C4-2B (cell line): ENCODE measurements around the gene BTG1.
A peak's percentile ranks its signal among the peaks of the same experiment; 100 is the strongest.

Experiments
- H3K27ac ChIP-seq: fragments of 450-650 bp; 2 replicates; pipeline ENCODE4 v1.5.1; 2017
- ZFX ChIP-seq: fragments of 450-650 bp; IDR thresholded peaks from 2 replicates; pipeline ENCODE4 v1.6.1; 2017
- TF ChIP-seq, protein P1 (sequence below): fragments of 450-650 bp; conservative IDR thresholded peaks from 2 replicates; pipeline ENCODE4 v1.5.1; 2017; ENCODE audit warnings: mild to moderate bottlenecking

BTG1 gene

DNA sequence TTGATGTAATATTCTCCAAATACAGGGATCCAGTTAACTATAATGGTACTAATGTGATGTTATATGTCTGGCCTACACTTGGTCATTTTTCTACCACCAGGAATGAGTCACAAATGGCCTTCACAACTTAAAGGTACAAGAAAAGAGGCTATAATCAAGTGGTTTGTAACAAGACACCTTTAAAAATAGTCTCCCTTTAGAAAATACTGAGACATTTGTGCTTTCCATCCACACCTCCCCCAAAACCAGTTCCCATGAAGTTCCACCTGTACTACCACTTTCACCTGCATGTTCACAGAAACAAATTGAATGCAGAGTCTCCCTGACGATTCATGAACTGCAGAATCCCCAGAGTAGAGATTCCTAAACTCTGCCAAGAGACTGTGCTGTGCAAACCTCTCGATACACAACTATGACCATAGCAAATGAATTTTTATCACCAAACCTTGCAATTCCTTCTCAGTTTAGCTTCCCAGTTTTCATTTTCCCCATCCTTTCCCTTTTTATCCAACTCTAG, 6.0 kb downstream of the BTG1 start:
- no peak overlapping the region for H3K27ac ChIP-seq
- no peak for TF ChIP-seq ZFX
- TF ChIP-seq, protein P1, sequence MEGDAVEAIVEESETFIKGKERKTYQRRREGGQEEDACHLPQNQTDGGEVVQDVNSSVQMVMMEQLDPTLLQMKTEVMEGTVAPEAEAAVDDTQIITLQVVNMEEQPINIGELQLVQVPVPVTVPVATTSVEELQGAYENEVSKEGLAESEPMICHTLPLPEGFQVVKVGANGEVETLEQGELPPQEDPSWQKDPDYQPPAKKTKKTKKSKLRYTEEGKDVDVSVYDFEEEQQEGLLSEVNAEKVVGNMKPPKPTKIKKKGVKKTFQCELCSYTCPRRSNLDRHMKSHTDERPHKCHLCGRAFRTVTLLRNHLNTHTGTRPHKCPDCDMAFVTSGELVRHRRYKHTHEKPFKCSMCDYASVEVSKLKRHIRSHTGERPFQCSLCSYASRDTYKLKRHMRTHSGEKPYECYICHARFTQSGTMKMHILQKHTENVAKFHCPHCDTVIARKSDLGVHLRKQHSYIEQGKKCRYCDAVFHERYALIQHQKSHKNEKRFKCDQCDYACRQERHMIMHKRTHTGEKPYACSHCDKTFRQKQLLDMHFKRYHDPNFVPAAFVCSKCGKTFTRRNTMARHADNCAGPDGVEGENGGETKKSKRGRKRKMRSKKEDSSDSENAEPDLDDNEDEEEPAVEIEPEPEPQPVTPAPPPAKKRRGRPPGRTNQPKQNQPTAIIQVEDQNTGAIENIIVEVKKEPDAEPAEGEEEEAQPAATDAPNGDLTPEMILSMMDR: no peak

DNA sequence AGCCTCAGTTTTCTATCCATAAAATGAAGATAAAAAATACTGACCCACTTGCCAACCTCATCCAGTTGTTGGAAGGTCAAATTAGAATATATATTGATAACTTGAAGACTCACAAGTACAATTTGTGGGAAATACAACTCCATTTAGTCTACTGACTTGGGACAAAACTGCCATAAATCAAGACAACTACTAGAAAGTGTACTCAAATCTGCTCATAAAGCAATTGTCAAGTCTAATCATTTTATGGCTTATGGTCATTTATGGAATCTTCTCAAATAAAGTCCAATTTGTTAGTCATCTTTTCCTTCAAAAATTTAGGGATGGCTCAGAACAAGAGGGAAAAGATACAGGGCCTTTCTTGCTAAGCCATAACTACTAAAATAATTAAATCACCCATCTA, 7.0 kb downstream of the BTG1 start:
- no peak overlapping the region for H3K27ac ChIP-seq

DNA sequence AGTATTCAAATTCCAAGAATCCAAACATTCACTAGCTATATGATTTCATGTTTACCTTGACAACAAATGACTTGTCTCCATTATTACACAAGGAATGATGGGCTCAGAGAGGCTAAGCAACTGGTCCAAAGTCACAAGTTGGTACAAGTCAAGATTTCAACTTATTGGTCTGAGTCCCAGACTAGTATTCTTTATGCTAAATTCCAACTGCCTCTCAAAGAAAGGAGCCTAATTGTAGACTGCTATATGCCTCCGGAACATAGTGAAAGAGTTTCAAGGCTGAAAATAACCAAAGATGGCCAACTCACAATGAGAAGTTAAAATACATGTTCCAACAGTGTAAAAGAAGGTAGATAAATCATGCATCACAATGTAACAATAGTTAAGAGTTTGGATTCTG, 7.5 kb downstream of the BTG1 start:
- TF ChIP-seq, protein P1: no peak
- TF ChIP-seq ZFX: no peak
- no peak overlapping the region for H3K27ac ChIP-seq

More for the DNA sequence above, 7.0 kb downstream of the BTG1 start:
- TF ChIP-seq ZFX: no peak
- TF ChIP-seq, protein P1: no peak

DNA sequence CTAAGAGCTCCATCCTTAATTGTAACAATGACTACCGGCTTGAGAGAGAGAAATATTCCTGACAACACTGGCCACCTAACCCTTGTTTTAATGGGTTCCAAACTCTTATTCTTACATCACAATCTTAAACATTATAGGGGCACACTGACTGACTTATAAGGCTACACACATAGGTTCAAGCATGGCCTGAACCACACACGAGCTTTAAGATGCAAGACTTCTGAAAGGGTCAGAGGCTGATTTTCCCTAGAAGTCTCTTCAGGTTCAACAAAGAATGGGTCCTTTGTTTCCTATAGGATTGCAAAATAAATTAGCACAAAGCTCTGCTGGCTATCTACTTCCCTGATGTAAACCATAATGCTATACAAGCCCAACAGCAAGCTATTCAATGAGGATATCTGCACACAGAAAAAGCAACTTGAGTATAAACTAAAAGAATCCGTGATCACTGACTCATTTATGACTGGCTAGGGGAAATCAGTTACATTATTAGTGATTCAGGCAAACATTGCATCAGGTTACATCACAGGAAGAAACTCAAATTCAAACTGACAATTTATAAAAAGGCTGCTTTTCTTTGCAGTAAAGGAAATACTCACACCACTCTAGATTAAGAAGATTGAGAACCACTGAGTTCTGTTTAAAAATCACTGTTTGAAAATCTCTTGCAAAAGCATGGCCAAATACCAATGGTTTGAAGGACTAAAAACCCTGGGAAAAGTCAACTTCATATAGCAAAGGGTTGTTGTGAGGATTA, 8.5 kb downstream of the BTG1 start:
- no peak for TF ChIP-seq ZFX
- TF ChIP-seq, protein P1: no peak
- H3K27ac ChIP-seq: no peak overlapping the region

DNA sequence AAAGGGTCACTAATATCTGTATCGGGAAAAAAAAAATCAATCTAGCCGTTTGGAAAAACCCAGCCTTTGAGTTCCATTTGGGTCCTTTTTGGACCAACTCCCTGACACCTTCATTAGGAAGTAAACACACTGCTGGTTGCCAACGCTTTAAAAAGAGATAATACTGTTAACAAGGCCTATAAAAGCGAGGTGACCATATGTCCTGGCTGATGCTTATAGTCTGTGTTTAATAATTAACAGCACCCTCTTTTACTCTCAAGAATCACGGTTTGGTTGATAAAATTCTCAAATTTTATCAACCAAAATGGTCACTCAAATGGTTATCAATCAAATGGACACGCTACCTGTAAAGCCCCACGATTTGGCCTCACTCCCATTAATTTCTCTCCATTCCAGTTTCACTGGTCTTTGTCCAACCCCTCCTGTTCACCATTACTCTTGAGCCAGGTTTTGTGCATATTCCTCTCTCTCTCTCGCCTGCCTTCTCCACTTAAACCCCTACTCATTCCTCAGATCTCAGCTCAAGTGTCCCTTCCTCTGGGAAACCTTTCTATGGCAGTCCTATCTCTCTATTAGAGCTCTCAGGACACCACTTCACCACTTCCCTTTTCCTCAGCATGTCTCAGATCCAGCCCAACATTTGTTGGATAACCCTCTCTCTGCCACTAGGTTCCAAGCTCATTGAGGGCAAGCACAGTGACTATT, 9.5 kb downstream of the BTG1 start:
- TF ChIP-seq ZFX: no peak
- TF ChIP-seq, protein P1: no peak
- peak overlapping the region; percentile 36; the same call in 1 of the 2 replicates for H3K27ac ChIP-seq

DNA sequence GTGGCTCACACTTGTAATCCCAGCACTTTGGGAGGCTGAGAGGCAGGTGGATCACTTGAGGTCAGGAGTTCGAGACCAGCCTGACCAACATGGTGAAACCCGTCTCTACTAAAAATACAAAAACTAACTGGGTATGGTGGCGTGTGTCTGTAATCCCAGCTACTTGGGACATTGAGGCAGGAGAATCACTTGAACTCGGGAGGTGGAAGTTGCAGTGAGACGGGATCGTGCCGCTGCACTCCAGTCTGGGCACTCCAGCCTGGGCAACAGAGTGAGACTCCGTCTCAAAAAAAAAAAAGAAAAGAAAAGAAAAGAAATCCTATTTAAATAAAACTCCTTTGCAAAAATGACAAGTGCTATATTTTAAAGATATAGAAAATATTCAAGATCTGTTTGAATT, 10.1 kb downstream of the BTG1 start:
- H3K27ac ChIP-seq: peak overlapping the region; percentile 48; the same call in 1 of the 2 replicates

DNA sequence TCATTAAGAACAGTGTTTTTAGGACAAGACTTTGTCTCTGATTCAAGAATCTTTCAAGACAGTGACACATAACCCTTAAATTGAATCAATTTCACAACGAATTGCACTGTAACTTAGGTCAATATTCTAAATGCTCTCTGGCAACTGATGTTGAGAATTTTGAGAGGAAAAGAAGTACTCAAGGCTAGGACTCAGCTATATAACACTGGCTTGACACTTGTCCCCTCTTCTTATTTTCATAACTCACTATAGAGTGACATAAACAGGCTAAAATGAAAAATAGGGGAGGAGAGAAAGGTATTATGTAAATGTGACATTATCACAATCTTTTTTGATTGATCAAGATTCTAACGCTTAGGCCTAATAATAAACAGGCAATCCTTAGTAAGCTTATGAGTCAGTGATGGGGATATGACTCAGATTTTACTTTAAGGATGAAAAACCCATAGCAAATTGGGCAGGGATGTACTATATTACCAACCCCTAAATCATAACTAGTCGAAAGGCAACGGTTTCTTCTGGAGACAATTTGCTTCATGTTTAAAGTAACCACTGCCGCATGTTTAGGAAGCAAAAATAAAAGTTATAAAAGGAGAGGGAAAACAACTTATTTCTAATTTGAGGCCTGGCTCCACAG, 10.9 kb downstream of the BTG1 start:
- no peak overlapping the region for H3K27ac ChIP-seq
- TF ChIP-seq ZFX: no peak
- TF ChIP-seq, protein P1: no peak
